Measurements from ENCODE around the gene CACTIN. TPM values are rescaled to one million over a fixed set of nuclear protein-coding genes. Genes with fewer than 3 reads are reported as not detected.

CACTIN gene
- total RNA-seq, 1 experiment from 2014 or later = 33.2 TPM

- no peak for TF ChIP-seq ELF1 (IDR thresholded peaks at IDR 0.05; ENCODE audit: borderline replicate concordance, low read depth)
- 0 out of 2 replicates have a peak, but pooled peaks have one; percentile 43 for TF ChIP-seq EGR1 (IDR thresholded peaks at IDR 0.05; ENCODE audit: low read depth)
- no peak for TF ChIP-seq SRF (IDR thresholded peaks at IDR 0.05; ENCODE audit: low read depth)
- no peak for TF ChIP-seq ZNF274 (IDR thresholded peaks at IDR 0.05; ENCODE audit: low read depth, low read length)
- TF ChIP-seq JUND (IDR thresholded peaks at IDR 0.05) = no peak
- no peak for TF ChIP-seq FOSL1 (IDR thresholded peaks at IDR 0.05; ENCODE audit: low read depth)
Measured at GRCh38 chr19:3573858-3574637, 52.5 kb downstream of the CACTIN start (continued).

- peak overlapping the region; percentile 100 for H3K9ac ChIP-seq (ENCODE audit: low read length)
- intact Hi-C loops (cut with micrococcal nuclease) = loop anchor here (10.0 kb wide), 1 partner anchor 631 kb away; no protein-coding TSS in a partner anchor
Measured at GRCh38 chr19:3573162-3573857, 53.3 kb downstream of the CACTIN start.

More at GRCh38 chr19:3573162-3573857, 53.3 kb downstream of the CACTIN start:
- Histone ChIP-seq H3K27ac (ENCODE audit: low read depth, low read length) (peak overlapping the region; percentile 93), H3K4me1 (ENCODE audit: control insufficient read depth in 1 of 2, insufficient read depth in 2 of 2, low read length in 2 of 2) (peaks cover 33 to 68% of the 10 kb centered on the region in 2 experiments), H2AFZ (ENCODE audit: low read depth, low read length, poor library complexity, severe bottlenecking) (no peak overlapping the region), H3K4me3 (replicated peaks in 1 of 2; ENCODE audit: low read depth in 1 of 2, low read length in 2 of 2) (peak overlapping the region; percentile 94 to 98), H3K9me2 (ENCODE audit: insufficient read depth) (no peaks in the 10 kb centered on the region), H3K9me3 (ENCODE audit: control insufficient read depth in 1 of 2, insufficient read depth in 1 of 2, low read depth in 1 of 2, low read length in 2 of 2) (no peaks in the 10 kb centered on the region), H3K36me3 (ENCODE audit: control insufficient read depth in 1 of 2, insufficient read depth in 2 of 2, low read length in 2 of 2) (peaks cover 3 to 21% of the 10 kb centered on the region in 2 experiments; a peak in 2 of 4 replicates), H3K79me2 (ENCODE audit: insufficient read depth, low read length) (peaks cover 24% of the 10 kb centered on the region; the same call in 1 of the 2 replicates), H3K27me3 (ENCODE audit: insufficient read depth, low read length) (no peaks in the 10 kb centered on the region), H3K4me2 (ENCODE audit: low read length) (peak overlapping the region; percentile 98), H4K20me1 (ENCODE audit: insufficient read depth) (no peaks in the 10 kb centered on the region; the same call in 1 of the 2 replicates)
- ATAC-seq (peak; percentile 7), DNase-seq (ENCODE audit: low read depth, low spot score) (no peak)
- ChIA-PET CTCF (interaction anchor here (1.7 kb wide), 1 partner anchor 28 kb away, joined by 11 read pairs; no protein-coding TSS in a partner anchor), RAD21 (ENCODE audit: low non-redundant PET in 1 of 2, low total read pairs in 2 of 2, uncharacterized antibody in 2 of 2, unreplicated experiment in 2 of 2) (interaction anchor here (0.6 to 1.0 kb wide), 3 partner anchors 28 to 779 kb away, joined by 3 to 5 read pairs (median 4); no protein-coding TSS in a partner anchor), POLR2A (interaction anchor here (1.2 to 1.4 kb wide), 3 partner anchors 12 to 72 kb away, joined by 3 to 5 read pairs (median 5); partner anchors contain the start of gene DOHH)
- BruUV-seq (replicated peaks) = no TSS peak
- TF ChIP-seq ZFX (IDR thresholded peaks at IDR 0.05) (peak; percentile 51; the same call in 1 of the 2 replicates), FOSL1 (IDR thresholded peaks at IDR 0.05; ENCODE audit: low read depth) (no peak), TCF7L2 (IDR thresholded peaks at IDR 0.05; ENCODE audit: borderline replicate concordance, extremely low read depth, insufficient read depth, insufficient read length) (no peak), SP1 (IDR thresholded peaks at IDR 0.05; ENCODE audit: low read depth) (no peak), POLR2AphosphoS5 (IDR thresholded peaks at IDR 0.05; ENCODE audit: low read depth, low read length) (peak; percentile 2; the same call in 1 of the 2 replicates)
- TF ChIP-seq, protein P1, sequence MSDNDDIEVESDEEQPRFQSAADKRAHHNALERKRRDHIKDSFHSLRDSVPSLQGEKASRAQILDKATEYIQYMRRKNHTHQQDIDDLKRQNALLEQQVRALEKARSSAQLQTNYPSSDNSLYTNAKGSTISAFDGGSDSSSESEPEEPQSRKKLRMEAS (IDR thresholded peaks at IDR 0.05) = no peak
